Endometrial microvascular endothelial cells (primary cell): Measurements from ENCODE around the gene MPRIP. TPM values are rescaled to one million over a fixed set of nuclear protein-coding genes. Genes with fewer than 3 reads are reported as not detected.

Source experiments
- in situ Hi-C: cut with HindIII; loops from 2 replicates; pipeline ENCODE4 v1.10.0; 2017; ENCODE audit warnings: low sequenced_read_pairs, low pct_unique_long_range_greater_than_20kb; ENCODE audit errors: inconsistent ontology term
- total RNA-seq: library from RNA; depleted of rRNA; stranded (reverse); fragments of >200 nt; gene quantifications from one replicate; pipeline ENCODE4 v1.2.3, GENCODE V29; 2015; ENCODE audit errors: inconsistent ontology term

The MPRIP gene
- total RNA-seq, 1 donor from 2014 or later, result 193 TPM

GRCh38 chr17:17161759-17162158 is 119.5 kb downstream of the MPRIP start:
- in situ Hi-C loops, result no loop called here

- in situ Hi-C loops, result no loop called here
These were observed 121.9 kb downstream of the MPRIP start for GRCh38 chr17:17164156-17164555.

- in situ Hi-C loops, result no loop called here
These were observed 122.4 kb downstream of the MPRIP start for GRCh38 chr17:17164676-17165075.

- in situ Hi-C loops, result no loop called here
These were observed 123.5 kb downstream of the MPRIP start for GRCh38 chr17:17165666-17166308.

- in situ Hi-C loops, result no loop called here
These were observed 124.2 kb downstream of the MPRIP start for GRCh38 chr17:17166446-17166845.

- in situ Hi-C loops, result no loop called here
These were observed 125.1 kb downstream of the MPRIP start for GRCh38 chr17:17167356-17167755.

- in situ Hi-C loops, result no loop called here
These were observed 125.7 kb downstream of the MPRIP start for GRCh38 chr17:17167986-17168385.

GRCh38 chr17:17168401-17168800 is 126.1 kb downstream of the MPRIP start:
- in situ Hi-C loops, result no loop called here

GRCh38 chr17:17169396-17169795 is 127.1 kb downstream of the MPRIP start:
- in situ Hi-C loops, result no loop called here

GRCh38 chr17:17170346-17170985 is 128.2 kb downstream of the MPRIP start:
- in situ Hi-C loops, result no loop called here

GRCh38 chr17:17171186-17171585 is 128.9 kb downstream of the MPRIP start:
- in situ Hi-C loops, result no loop called here

GRCh38 chr17:17172001-17172939 is 130.0 kb downstream of the MPRIP start:
- in situ Hi-C loops, result no loop called here

GRCh38 chr17:17172990-17173389 is 130.7 kb downstream of the MPRIP start:
- in situ Hi-C loops, result no loop called here

- in situ Hi-C loops, result no loop called here
These were observed 131.7 kb downstream of the MPRIP start for GRCh38 chr17:17173921-17174320.

GRCh38 chr17:17175340-17175739 is 133.1 kb downstream of the MPRIP start:
- in situ Hi-C loops, result no loop called here

- in situ Hi-C loops, result no loop called here
These were observed 133.7 kb downstream of the MPRIP start for GRCh38 chr17:17175917-17176316.

- in situ Hi-C loops, result no loop called here
These were observed 134.1 kb downstream of the MPRIP start for GRCh38 chr17:17176341-17176740.

- in situ Hi-C loops, result no loop called here
These were observed 134.9 kb downstream of the MPRIP start for GRCh38 chr17:17177176-17177575.

- in situ Hi-C loops, result no loop called here
These were observed 137.1 kb downstream of the MPRIP start for GRCh38 chr17:17179371-17179827.
